LNCaP clone FGC (cell line): ENCODE results near the gene UTS2R.

Experiments
- DNase-seq: peaks from one replicate; pipeline ENCODE4 v3.0.0-alpha.2; 2011; ENCODE audit warnings: low read depth
- H3K4me3 ChIP-seq: 2 replicates; pipeline ENCODE4 v1.5.1; 2011; ENCODE audit warnings: mild to moderate bottlenecking, low read depth, low read length, control low read depth
- TF ChIP-seq, protein P1 (sequence below): IDR thresholded peaks from 2 replicates; pipeline ENCODE4 v1.5.1; 2012; ENCODE audit warnings: mild to moderate bottlenecking; ENCODE audit not compliant: control insufficient read depth, insufficient read depth; ENCODE audit errors: extremely low read depth

UTS2R gene

DNA sequence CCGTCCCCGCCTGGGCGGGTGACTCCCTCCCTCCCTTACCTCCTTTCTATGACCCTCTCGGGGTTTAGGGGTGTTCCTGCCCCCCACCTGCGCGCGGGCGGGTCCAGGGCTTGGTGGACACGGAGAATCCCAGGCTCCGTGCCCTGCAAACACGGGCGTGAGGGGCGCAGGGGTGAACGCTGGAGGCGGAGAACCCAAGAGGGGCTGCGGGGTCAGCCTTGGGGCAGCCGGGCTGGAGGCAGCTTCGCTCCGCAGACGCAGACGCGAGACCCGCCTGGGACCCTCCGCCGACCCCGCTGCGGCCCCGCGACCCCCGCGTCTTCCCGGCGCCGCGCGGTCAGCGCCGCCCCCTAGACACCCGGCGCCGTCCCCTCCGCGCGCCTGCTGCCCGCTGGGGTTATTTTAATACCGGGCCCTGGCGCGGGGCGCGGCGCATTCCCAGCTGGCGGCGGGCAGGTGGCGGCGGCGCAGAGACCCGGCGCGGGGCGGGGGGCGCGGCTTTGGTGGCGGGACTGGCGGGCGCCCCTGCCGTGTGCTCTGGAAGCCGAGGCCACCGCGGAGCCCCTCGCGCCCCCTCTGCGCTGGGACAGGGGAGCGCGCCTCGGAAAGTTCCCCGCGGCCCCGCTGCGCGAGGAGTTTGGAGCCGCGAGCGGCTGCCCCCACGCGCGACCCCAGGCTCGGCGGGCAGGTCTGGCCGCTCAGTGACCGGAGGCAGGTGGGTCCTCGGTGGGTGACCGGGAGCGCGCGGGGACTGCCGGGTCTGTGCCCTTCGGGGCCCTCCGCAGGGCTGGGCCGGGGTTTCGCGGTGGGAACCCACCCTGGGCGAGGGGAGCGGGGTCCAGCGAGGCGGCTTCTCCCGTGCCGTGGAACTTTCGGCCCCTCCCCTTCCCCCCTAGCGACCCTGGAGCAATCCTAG, at the start of gene UTS2R:
Gene UTS2R, plus strand, starts transcription at position 433 of the 916 bp plus-strand sequence. CDS start 2,560 bp downstream, outside the sequence.
- TF ChIP-seq, protein P1, sequence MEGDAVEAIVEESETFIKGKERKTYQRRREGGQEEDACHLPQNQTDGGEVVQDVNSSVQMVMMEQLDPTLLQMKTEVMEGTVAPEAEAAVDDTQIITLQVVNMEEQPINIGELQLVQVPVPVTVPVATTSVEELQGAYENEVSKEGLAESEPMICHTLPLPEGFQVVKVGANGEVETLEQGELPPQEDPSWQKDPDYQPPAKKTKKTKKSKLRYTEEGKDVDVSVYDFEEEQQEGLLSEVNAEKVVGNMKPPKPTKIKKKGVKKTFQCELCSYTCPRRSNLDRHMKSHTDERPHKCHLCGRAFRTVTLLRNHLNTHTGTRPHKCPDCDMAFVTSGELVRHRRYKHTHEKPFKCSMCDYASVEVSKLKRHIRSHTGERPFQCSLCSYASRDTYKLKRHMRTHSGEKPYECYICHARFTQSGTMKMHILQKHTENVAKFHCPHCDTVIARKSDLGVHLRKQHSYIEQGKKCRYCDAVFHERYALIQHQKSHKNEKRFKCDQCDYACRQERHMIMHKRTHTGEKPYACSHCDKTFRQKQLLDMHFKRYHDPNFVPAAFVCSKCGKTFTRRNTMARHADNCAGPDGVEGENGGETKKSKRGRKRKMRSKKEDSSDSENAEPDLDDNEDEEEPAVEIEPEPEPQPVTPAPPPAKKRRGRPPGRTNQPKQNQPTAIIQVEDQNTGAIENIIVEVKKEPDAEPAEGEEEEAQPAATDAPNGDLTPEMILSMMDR: no peak
- no peak within 1 kb of the TSS for H3K4me3 ChIP-seq
- no peak for DNase-seq

DNA sequence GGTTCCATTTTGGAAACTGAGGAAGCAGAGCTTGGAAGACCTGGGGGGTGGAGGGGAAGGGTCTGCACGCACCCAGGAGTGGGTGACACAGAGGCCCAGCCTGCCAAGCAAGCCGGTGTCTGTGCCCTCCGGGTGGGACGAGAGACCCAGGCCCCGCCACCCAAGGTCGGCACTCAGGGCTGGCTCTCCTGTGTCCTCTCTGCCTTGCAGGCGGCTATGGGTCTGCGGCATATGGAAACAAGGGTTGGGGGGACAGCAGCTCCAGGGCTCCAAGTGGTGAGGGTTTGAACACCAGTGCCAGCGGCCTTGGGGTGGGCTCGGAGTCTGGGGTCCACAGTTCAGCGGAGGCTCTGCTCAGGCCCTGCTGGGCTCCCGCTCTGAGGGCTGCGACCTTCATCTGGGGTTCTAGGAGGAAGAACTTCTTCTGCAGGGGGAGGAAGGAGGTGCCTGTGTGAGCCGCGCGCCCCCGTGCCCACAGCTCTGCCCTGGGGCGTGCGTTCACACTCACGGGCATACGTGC, 49.6 kb upstream of the UTS2R start:
- TF ChIP-seq, protein P1: no peak
- no peak overlapping the region for H3K4me3 ChIP-seq
- no peak for DNase-seq

DNA sequence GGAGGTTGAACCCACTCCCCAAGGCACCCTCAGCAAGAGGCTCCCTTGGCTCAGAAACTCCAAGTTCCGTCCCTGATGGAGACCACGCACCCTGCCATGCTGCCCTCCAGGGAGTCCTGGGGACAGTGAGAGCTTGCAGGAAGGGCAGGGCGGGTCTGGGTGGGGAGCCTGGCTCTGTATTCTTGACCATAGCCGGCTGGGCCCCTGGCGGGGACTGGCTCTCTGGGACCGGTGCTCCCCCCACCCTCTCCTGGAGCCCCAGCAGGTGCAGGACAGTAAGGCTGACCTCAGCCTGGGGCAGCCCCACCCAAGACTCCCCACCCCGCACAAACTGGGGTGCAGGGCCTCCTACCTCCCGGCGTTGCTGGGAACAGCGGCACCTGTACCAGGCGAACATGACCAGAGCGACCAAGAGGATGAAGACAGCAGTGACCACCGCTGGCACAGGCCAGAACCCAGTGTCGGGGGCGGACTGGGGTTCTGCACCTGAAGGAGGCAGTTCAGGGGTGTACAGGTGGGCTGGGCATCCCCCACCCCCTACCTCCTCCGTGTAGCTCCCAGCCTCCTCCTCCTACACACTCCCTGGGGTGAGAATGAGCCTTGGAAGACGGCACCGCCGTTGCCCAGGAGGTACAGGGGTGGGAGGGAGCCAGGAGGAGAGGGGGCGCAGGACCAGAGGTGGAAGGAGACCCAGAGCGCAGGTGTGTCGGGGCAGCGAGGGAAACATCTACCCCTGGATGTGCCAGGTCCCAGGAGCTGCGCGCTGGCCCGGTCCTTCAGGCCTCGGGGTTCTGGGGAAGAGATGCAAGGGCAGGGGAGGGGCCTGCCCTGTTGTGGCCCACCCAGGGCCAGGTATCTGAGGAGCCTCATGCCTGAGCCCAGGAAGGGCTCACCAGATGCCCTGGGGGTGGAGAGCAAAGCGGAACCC, 48.8 kb upstream of the UTS2R start:
- TF ChIP-seq, protein P1: no peak

DNA sequence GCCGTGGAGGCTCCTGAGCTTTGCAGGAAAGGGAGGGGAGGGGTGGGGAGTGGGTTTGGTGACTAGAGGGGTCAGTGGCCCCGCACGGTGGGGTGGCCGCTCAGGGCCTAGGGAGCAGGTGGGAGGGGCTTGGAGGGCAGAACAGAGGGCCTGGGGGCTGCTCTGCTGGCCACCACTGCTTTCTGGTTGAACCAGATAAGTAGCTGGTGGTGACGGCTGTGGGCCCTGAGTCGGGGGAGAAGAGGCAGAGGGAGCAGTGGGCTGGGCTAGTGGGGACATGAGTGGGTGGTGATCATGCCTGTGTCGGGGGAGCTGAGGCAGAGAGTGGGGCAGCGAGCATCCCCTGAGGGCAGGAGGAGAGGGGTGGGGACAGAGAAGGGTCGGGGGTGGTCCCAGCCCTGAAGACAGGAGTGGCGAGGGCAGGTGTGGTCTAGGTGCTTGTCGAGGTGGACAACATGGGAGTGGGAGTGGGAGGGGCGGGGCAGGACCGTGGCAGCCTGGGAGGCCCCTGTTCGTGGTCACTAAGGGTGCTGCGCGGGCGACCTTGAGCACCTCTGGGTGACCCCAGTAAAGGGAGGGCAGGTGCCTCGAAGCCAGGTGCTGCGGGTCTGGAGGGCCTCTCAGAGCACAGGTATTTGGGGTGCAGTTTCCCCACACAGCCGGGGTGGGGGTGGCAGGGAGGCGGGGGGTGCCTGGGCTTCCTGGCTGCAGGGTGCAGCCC, 47.9 kb upstream of the UTS2R start:
- TF ChIP-seq, protein P1: no peak
- DNase-seq: no peak
- H3K4me3 ChIP-seq: no peak overlapping the region

More for the DNA sequence above, 48.8 kb upstream of the UTS2R start:
- H3K4me3 ChIP-seq: no peak overlapping the region
- no peak for DNase-seq

DNA sequence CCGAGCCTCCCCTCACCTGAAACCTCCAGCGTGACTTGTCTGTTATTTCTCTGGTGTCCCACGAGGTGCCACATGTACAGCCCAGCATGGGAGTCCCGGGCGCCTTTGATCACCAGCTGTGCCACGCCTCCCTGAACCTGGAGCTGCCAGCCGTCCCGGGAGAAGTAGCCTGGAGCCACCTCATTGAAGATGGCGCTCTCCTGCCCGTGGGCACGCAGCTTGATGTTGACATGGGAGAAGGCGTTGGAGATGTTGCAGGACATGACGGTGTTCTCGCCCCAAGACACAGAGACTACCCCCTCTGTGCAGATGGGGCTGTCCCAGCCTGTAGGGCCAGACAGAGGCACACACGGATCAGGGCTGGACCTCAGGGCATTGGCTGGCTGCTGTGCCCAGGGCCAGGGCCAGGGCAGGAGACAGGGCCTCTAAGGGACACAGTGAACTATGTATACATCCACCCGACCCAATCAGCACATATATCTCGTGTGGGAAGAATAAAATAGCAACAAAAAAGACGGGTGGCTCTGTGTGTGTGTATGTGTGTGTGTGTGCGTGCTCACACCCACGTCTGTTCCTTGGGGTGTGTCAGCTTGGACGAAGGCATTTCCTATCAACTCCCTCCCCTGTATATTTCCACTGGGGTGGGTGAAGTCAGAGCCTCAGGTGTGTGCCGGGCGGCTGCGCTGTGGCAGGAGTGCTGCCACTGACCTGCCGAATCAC, 46.8 kb upstream of the UTS2R start:
- no peak overlapping the region for H3K4me3 ChIP-seq
- no peak for DNase-seq
- TF ChIP-seq, protein P1: no peak
